SU-DHL-6 (cell line): ENCODE measurements around the gene ITPR1.

ENCODE experiments used
- H2AFZ ChIP-seq: fragments of 200-600 bp; sonication (generic); 2 replicates; pipeline ENCODE4 v1.6.1; 2014; ENCODE audit warnings: low read depth, mild to moderate bottlenecking, moderate library complexity, mixed read lengths, antibody characterized with exemption, low read length; ENCODE audit not compliant: severe bottlenecking
- H3F3A ChIP-seq: fragments of 200-600 bp; shearing (Covaris generic); 2 replicates; pipeline ENCODE4 v1.6.0; 2016; ENCODE audit warnings: antibody characterized with exemption, mild to moderate bottlenecking; ENCODE audit not compliant: insufficient read depth
- H3K27ac ChIP-seq: fragments of 200-600 bp; sonication (generic); 2 replicates; pipeline ENCODE4 v1.5.1; 2016; ENCODE audit warnings: low read depth, mild to moderate bottlenecking, low read length, moderate library complexity, mixed read lengths
- H3K27me3 ChIP-seq: fragments of 200-600 bp; sonication (generic), shearing (Covaris generic); 2 replicates; pipeline ENCODE4 v1.6.0; 2014; ENCODE audit warnings: mild to moderate bottlenecking, low read length
- H3K36me3 ChIP-seq: fragments of 200-600 bp; sonication (generic); 2 replicates; pipeline ENCODE4 v1.6.1; 2014; ENCODE audit warnings: mild to moderate bottlenecking, low read length, mixed read lengths
- H3K4me2 ChIP-seq: fragments of 300-600, 200-600 bp; shearing (Covaris generic), sonication (generic); 2 replicates; pipeline ENCODE4 v1.6.0; 2014; ENCODE audit warnings: low read length, low read depth, mild to moderate bottlenecking; ENCODE audit not compliant: poor library complexity, severe bottlenecking
- H3K4me3 ChIP-seq: fragments of 200-600 bp; sonication (generic); 2 replicates; pipeline ENCODE4 v1.5.1; 2014; ENCODE audit warnings: antibody characterized with exemption, low read length, mild to moderate bottlenecking, mixed read lengths; ENCODE audit not compliant: insufficient read depth, poor library complexity, severe bottlenecking
- H3K79me2 ChIP-seq: fragments of 200-600 bp; sonication (generic); 2 replicates; pipeline ENCODE4 v1.6.1; 2014; ENCODE audit warnings: mild to moderate bottlenecking, low read length, moderate library complexity; ENCODE audit not compliant: insufficient read depth
- H3K9ac ChIP-seq: fragments of 200-600 bp; sonication (generic); 2 replicates; pipeline ENCODE4 v1.7.0; 2014; ENCODE audit warnings: mild to moderate bottlenecking, low read length
- H3K9me2 ChIP-seq: fragments of 200-600 bp; sonication (generic); replicated peaks from 2 replicates; pipeline ENCODE4 v1.6.1; 2014; ENCODE audit warnings: low read length; ENCODE audit not compliant: insufficient read depth
- H3K9me3 ChIP-seq: fragments of 200-600 bp; sonication (generic); 2 replicates; pipeline ENCODE4 v1.6.1; 2014; ENCODE audit warnings: low read length, mixed read lengths; ENCODE audit not compliant: insufficient read depth
- H4K20me1 ChIP-seq: fragments of 200-600 bp; sonication (generic); 2 replicates; pipeline ENCODE4 v1.6.1; 2014; ENCODE audit warnings: low read depth, mild to moderate bottlenecking, antibody characterized with exemption, low read length, moderate library complexity, mixed read lengths
- EZH2phosphoT487 ChIP-seq: fragments of 200-600 bp; sonication (generic), shearing (Covaris generic); conservative IDR thresholded peaks from 2 replicates; pipeline ENCODE4 v1.6.1; 2018; ENCODE audit warnings: mild to moderate bottlenecking, antibody characterized with exemption, low read length, moderate library complexity, mixed read lengths
- TF ChIP-seq, protein P1 (sequence below): fragments of 200-600 bp; sonication (generic); IDR thresholded peaks from one replicate; pipeline ENCODE4 v1.5.1; 2017; ENCODE audit warnings: antibody characterized with exemption, mild to moderate bottlenecking, low read length, moderate library complexity; ENCODE audit not compliant: insufficient read depth, poor library complexity, severe bottlenecking

Gene ITPR1

DNA sequence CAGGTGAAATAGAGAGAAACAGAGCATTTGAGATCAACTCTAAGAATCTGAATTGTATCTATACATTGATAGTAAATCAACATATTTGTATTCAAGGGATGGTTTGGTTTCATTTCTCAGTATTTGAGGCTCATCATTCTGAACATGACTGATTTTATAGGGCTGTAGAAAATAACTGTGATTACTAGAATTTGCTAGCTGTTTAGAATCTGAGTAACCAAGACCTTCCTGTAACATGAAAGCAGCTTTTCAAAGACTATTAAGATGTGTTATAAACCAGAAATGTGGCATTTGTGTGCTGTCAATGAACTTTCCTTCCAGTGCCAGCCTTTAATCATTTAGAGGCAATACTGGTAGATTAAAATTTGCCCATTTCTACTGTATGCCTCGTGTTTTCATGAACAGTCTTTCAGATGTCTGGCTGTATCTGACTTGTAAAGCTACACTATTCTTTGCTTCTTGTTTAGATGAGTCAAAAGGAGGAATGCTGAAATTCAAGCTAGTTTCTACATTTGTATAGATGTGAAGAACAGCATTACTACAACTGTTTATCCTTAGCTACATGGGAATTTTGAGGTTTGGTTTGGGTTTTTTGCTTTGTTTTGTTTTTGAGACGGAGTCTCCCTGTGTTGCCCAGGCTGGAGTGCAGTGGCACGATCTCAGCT is 348.8 kb downstream of the ITPR1 start:
- H3K9me2 ChIP-seq: no peaks in the 10 kb centered on the region
- no peak overlapping the region for H3K9ac ChIP-seq
- no peak overlapping the region for H2AFZ ChIP-seq
- H4K20me1 ChIP-seq: no peaks in the 10 kb centered on the region
- TF ChIP-seq, protein P1, sequence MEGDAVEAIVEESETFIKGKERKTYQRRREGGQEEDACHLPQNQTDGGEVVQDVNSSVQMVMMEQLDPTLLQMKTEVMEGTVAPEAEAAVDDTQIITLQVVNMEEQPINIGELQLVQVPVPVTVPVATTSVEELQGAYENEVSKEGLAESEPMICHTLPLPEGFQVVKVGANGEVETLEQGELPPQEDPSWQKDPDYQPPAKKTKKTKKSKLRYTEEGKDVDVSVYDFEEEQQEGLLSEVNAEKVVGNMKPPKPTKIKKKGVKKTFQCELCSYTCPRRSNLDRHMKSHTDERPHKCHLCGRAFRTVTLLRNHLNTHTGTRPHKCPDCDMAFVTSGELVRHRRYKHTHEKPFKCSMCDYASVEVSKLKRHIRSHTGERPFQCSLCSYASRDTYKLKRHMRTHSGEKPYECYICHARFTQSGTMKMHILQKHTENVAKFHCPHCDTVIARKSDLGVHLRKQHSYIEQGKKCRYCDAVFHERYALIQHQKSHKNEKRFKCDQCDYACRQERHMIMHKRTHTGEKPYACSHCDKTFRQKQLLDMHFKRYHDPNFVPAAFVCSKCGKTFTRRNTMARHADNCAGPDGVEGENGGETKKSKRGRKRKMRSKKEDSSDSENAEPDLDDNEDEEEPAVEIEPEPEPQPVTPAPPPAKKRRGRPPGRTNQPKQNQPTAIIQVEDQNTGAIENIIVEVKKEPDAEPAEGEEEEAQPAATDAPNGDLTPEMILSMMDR: no peak
- no peak for TF ChIP-seq EZH2phosphoT487
- no peaks in the 10 kb centered on the region for H3K27me3 ChIP-seq
- no peak overlapping the region for H3K4me3 ChIP-seq
- no peaks in the 10 kb centered on the region for H3K36me3 ChIP-seq
- H3K4me2 ChIP-seq: no peak overlapping the region
- H3F3A ChIP-seq: no peaks in the 10 kb centered on the region
- no peak overlapping the region for H3K27ac ChIP-seq
- no peaks in the 10 kb centered on the region for H3K9me3 ChIP-seq
- no peaks in the 10 kb centered on the region for H3K79me2 ChIP-seq

DNA sequence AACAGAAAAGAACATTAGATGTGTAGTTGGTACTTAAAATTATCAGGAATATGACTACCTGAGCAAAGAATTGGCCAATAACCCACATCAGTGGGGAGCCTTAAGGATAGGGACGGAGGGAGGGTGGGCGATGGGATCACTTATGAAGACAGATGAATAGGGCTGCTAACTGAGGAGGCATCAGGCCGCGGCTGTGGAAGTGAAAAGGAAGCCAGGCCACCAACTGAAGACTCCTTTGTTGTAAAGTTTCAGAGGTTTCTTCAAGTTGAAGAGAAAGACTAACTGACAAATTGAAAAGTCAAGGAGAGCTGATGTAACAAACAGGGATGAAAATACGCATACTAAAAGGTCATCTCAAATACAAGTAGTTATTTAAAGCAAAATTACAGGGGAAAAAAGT is 350.5 kb downstream of the ITPR1 start:
- Histone ChIP-seq H3K27ac (no peak overlapping the region), H3K27me3 (no peaks in the 10 kb centered on the region), H3K4me2 (no peak overlapping the region), H3F3A (no peaks in the 10 kb centered on the region), H3K79me2 (no peaks in the 10 kb centered on the region), H2AFZ (no peak overlapping the region), H3K36me3 (no peaks in the 10 kb centered on the region), H3K9ac (no peak overlapping the region), H4K20me1 (no peaks in the 10 kb centered on the region), H3K9me3 (no peaks in the 10 kb centered on the region), H3K4me3 (no peak overlapping the region), H3K9me2 (no peaks in the 10 kb centered on the region)
- TF ChIP-seq, protein P1: no peak
- TF ChIP-seq EZH2phosphoT487: no peak

DNA sequence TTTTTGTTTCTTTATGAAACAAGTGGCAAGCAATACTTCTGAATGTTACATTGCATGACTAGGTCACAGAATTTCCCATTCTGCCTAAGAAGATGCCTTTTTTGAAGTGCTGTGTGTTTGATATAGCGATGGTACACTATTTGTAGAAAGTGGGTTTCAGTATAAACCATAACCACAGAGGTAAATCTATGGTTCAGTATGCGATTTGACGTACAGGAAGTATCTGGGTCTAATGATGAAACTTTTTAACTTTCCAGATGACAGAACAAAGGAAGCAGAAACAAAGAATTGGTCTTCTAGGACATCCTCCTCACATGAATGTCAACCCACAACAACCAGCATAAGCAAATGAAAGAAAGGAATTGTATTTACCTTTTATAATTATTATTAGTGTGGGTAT is 352.7 kb downstream of the ITPR1 start:
- H3K4me3 ChIP-seq: no peak overlapping the region
- no peaks in the 10 kb centered on the region for H3K9me3 ChIP-seq
- no peak overlapping the region for H3K4me2 ChIP-seq
- H4K20me1 ChIP-seq: no peaks in the 10 kb centered on the region
- no peaks in the 10 kb centered on the region for H3K27me3 ChIP-seq
- no peak overlapping the region for H3K9ac ChIP-seq
- H3K79me2 ChIP-seq: no peaks in the 10 kb centered on the region
- no peaks in the 10 kb centered on the region for H3K36me3 ChIP-seq
- H3K9me2 ChIP-seq: no peaks in the 10 kb centered on the region
- no peak overlapping the region for H3K27ac ChIP-seq
- H2AFZ ChIP-seq: no peak overlapping the region
- no peaks in the 10 kb centered on the region for H3F3A ChIP-seq
- no peak for TF ChIP-seq EZH2phosphoT487
- TF ChIP-seq, protein P1: no peak
